BE2C (cell line): ENCODE results near the gene EEF2K.

Experiments
- DNase-seq: peaks from one replicate; pipeline ENCODE4 v3.0.0-alpha.2; 2020
- H3K27me3 ChIP-seq: fragments of 250-450 bp; sonication (Bioruptor Pico); 2 replicates; pipeline ENCODE4 v1.5.1; 2020; ENCODE audit warnings: mild to moderate bottlenecking
- H3K36me3 ChIP-seq: fragments of 250-450 bp; sonication (Bioruptor Pico); 2 replicates; pipeline ENCODE4 v1.5.1; 2020; ENCODE audit warnings: mild to moderate bottlenecking
- H3K4me1 ChIP-seq: fragments of 250-450 bp; sonication (Bioruptor Pico); 2 replicates; pipeline ENCODE4 v1.5.1; 2020
- H3K4me3 ChIP-seq: 2 replicates; pipeline ENCODE4 v1.5.1; 2011; ENCODE audit warnings: low read depth, low read length
- H3K9me3 ChIP-seq: fragments of 250-450 bp; sonication (Bioruptor Pico); 2 replicates; pipeline ENCODE4 v1.5.1; 2020
- TF ChIP-seq, protein P1 (sequence below): IDR thresholded peaks from 2 replicates; pipeline ENCODE4 v1.5.1; 2012; ENCODE audit warnings: mild to moderate bottlenecking, low read depth, low read length

Gene EEF2K

DNA sequence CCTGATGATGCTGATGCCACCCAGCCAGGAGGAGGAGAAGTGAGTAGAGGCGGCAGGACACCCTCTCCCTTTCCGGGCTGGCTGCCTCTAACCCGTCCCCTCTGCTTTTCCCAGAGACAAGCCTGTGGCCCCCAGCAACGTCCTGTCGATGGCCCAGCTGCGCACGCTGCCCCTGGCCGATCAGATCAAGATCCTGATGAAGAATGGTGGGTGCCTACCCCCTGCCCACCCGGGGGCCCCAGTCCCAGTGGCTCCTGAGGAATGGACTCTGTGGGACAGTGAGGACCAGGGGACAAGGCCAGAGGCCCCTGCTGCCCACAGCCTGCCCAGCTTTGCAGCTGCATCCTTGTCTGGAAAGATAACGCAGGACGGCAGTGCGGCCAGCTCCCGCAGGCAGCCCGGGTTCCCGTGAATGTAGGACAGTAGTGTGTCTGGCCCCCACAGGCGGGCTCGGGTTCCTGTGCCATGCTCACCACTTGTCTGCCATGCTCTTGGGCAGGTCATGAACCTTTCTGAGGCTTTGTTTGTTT lies 111.0 kb downstream of the EEF2K start:
- H3K36me3 ChIP-seq, result peaks cover 50% of the 10 kb centered on the region
- no peaks in the 10 kb centered on the region for H3K9me3 ChIP-seq
- TF ChIP-seq, protein P1, sequence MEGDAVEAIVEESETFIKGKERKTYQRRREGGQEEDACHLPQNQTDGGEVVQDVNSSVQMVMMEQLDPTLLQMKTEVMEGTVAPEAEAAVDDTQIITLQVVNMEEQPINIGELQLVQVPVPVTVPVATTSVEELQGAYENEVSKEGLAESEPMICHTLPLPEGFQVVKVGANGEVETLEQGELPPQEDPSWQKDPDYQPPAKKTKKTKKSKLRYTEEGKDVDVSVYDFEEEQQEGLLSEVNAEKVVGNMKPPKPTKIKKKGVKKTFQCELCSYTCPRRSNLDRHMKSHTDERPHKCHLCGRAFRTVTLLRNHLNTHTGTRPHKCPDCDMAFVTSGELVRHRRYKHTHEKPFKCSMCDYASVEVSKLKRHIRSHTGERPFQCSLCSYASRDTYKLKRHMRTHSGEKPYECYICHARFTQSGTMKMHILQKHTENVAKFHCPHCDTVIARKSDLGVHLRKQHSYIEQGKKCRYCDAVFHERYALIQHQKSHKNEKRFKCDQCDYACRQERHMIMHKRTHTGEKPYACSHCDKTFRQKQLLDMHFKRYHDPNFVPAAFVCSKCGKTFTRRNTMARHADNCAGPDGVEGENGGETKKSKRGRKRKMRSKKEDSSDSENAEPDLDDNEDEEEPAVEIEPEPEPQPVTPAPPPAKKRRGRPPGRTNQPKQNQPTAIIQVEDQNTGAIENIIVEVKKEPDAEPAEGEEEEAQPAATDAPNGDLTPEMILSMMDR, result no peak
- no peaks in the 10 kb centered on the region for H3K4me1 ChIP-seq
- H3K27me3 ChIP-seq, result no peaks in the 10 kb centered on the region
- no peak for DNase-seq
- no peak overlapping the region for H3K4me3 ChIP-seq

DNA sequence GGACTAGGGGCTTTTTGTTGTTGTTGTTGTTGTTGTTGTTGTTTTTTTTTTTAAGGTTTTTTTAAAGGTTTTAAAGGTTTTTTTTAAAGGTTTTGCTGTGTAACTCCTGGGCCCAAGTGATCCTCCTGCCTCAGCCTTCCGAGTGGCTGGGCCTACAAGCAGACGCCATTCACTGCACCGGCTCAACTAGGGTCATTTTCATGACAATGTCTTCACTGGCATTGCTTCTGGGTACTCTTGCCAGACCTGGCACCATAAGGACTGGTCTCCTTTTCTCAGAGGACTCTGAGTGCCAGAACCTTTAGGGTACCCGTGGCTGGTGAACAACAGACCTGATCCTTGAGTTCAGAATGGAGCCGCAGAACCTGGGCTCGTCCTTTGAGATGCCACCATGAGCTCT lies 111.5 kb downstream of the EEF2K start:
- H3K9me3 ChIP-seq, result no peaks in the 10 kb centered on the region
- no peak for DNase-seq
- H3K27me3 ChIP-seq, result no peaks in the 10 kb centered on the region
- TF ChIP-seq, protein P1, result no peak
- H3K4me1 ChIP-seq, result no peaks in the 10 kb centered on the region
- no peak overlapping the region for H3K4me3 ChIP-seq
- H3K36me3 ChIP-seq, result peaks cover 47% of the 10 kb centered on the region

DNA sequence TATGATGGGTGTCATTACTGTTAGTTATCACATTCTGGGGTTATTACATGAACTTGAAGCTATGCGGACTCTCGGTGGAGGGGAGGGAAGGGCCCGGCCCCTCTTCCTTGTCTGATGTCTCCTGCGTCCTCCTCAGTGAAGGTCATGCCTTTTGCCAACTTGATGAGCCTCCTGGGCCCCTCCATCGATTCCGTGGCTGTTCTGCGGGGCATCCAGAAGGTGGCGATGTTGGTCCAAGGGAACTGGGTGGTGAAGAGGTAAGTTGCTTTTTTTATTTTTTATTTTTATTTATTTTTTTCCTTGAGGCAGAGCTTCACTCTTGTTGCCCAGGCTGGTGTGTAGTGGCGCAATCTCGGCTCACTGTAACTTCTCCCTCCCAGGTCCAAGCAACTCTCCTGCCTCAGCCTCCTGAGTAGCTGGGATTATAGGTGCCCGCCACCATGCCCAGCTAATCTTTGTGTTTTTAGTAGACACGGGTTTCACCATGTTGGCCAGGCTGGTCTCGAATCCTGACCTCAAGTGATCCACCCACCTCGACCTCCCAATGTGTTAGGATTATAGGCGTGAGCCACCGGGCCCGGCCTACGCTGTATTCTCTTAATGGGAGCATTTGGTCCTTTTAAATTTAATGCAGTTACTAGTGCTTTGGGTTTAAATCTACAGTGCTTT lies 112.7 kb downstream of the EEF2K start:
- Histone ChIP-seq H3K4me3 (no peak overlapping the region), H3K27me3 (no peaks in the 10 kb centered on the region), H3K9me3 (no peaks in the 10 kb centered on the region), H3K36me3 (peaks cover 48% of the 10 kb centered on the region), H3K4me1 (no peaks in the 10 kb centered on the region)
- DNase-seq, result peak; percentile 49
- TF ChIP-seq, protein P1, result peak; percentile 74

DNA sequence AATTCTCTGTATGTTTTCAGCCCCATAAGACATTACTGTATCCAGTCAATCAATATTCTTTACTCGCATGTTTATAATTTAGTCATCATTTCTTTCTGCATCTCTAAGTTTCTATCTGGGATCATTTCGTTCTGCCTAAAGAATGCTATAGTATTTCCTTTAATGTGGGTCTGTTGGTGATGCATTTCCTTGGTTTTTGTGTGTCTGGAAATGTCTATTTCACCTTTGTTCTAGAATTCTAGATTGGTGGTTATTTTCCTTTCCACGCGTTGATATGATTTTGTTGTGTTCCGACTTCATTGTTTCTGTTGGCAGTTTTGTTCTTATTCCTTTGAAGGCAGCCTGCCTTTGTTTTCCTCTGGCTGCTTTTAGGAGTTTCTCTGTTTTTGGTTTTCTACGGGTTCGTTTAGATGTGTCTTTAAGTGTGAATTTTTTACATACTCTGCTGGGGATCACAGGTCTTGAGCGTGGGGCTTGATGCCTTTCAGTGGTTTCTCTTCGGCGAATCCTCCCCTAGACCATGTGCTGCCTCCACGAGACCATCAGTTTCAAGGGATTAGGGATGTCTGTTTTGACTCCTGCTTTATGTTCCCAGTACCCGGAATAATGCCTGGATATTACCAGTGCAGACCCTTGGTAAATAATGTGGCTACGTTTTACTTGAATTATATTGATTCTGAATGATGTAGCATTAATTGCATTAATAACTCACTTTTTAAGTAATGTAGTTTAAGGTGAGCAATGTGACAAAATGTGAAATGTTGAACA lies 114.7 kb downstream of the EEF2K start:
- Histone ChIP-seq H3K36me3 (peaks cover 54% of the 10 kb centered on the region), H3K9me3 (no peaks in the 10 kb centered on the region), H3K4me1 (no peaks in the 10 kb centered on the region), H3K4me3 (no peak overlapping the region), H3K27me3 (no peaks in the 10 kb centered on the region)
- TF ChIP-seq, protein P1, result no peak
- no peak for DNase-seq

DNA sequence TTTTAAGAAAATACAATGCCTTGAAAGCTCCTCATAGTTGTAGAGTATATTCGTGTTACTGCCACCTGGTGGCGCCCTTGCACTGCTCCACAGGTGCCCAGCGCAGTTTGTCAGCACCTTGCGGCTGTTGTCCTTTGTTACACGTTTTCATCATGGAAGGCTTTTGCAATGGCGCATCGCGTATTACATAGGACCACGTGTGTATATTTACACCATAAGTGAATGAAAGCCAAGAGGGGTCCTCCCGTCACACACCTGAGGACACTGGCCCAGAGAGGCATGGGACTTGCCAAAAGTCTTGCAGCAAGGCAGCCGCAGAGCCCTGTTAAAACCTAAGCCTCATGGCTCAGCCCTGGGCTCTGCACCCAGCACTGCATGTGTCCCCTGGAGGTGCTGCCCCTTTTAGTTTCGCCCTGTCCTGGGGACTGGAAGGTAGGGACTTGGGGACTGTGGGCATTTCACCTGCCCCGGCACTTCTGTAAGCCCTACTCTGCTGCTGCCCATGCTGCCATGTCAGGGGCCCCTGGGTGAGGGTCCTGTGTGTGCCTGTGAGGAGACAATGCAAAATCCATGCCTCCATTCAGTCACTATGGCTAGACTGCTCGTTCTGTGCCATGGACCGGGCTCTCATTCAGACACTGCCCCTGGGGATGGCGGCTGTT lies 115.4 kb downstream of the EEF2K start:
- H3K36me3 ChIP-seq, result peaks cover 52% of the 10 kb centered on the region
- no peak overlapping the region for H3K4me3 ChIP-seq
- H3K4me1 ChIP-seq, result no peaks in the 10 kb centered on the region
- TF ChIP-seq, protein P1, result peak; percentile 98
- no peaks in the 10 kb centered on the region for H3K27me3 ChIP-seq
- peak; percentile 72 for DNase-seq
- no peaks in the 10 kb centered on the region for H3K9me3 ChIP-seq
